ENCODE measurements around the gene G6PD. TPM values are rescaled to one million over a fixed set of nuclear protein-coding genes. Genes with fewer than 3 reads are reported as not detected.
A peak's percentile ranks its signal among the peaks of the same experiment; 100 is the strongest.
"Not testable (repeated sequence)": the region's sequence is repeated elsewhere in the genome, so short reads cannot be mapped to it uniquely, and the experiment has no call there.

The G6PD gene
- total RNA-seq, 1 donor from 2014 or later, result 72.4 TPM

DNA sequence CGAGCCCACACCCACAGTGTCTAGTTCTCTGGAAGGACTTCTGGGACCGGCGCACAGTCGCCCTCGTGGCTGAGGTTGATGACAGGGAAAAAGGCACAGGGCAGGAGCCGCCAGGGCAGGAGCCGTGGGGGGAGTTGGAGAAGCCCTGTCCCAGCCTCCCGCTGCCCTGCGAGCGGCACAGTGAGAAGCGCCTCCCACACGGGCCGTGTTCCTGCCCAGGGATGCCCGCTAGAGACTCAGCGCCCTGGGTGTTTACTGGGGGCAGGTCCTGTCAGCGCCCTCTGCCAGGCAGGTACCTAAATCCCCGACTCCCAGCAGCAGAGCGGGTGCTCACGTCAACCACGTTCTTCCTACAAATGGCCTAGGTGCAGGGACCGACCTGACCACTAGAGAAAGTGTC is 12.2 kb upstream of the G6PD start:
- DNase-seq (ENCODE audit: low spot score); H3K4me1 Mint-ChIP-seq (ENCODE audit: low read depth); H3K36me3 Mint-ChIP-seq (ENCODE audit: low read depth); H3K27me3 Mint-ChIP-seq (ENCODE audit: insufficient read depth); H3K4me3 Mint-ChIP-seq; H3K9me3 Mint-ChIP-seq; intact Hi-C loops (cut with micrococcal nuclease); H3K27ac Mint-ChIP-seq: not testable (repeated sequence)

DNA sequence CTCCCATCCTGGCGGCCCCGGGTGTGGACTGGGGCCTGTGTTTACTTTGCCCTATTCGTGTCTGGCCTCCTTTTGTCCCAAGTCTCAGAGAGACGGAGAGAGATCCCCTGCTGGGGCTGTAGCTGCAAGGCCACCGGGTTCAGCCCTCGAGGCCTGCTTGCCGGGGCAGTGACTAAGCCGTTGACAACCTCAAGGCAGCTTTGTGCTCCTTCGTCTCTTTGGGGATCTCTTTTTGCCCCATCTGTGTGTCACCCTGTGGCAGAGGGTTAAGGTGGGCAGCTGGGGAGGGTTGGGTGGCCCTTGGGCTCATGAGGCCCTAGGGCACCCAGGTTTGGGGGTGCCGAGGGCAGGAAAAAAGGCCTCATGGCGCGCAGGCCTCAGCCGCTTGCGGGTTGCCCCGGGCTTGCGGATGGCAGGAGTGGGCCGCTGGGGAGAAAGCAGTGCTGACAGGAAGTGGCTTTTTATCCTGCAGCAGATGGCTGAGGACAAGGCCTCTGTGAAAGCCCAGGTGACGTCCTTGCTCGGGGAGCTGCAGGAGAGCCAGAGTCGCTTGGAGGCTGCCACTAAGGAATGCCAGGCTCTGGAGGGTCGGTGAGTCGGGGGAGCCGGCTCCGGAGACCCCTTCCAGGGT is 11.5 kb upstream of the G6PD start:
- H3K27me3 Mint-ChIP-seq (ENCODE audit: insufficient read depth); H3K27ac Mint-ChIP-seq; H3K4me1 Mint-ChIP-seq (ENCODE audit: low read depth); H3K4me3 Mint-ChIP-seq; DNase-seq (ENCODE audit: low spot score); H3K9me3 Mint-ChIP-seq; H3K36me3 Mint-ChIP-seq (ENCODE audit: low read depth); intact Hi-C loops (cut with micrococcal nuclease): not testable (repeated sequence)

DNA sequence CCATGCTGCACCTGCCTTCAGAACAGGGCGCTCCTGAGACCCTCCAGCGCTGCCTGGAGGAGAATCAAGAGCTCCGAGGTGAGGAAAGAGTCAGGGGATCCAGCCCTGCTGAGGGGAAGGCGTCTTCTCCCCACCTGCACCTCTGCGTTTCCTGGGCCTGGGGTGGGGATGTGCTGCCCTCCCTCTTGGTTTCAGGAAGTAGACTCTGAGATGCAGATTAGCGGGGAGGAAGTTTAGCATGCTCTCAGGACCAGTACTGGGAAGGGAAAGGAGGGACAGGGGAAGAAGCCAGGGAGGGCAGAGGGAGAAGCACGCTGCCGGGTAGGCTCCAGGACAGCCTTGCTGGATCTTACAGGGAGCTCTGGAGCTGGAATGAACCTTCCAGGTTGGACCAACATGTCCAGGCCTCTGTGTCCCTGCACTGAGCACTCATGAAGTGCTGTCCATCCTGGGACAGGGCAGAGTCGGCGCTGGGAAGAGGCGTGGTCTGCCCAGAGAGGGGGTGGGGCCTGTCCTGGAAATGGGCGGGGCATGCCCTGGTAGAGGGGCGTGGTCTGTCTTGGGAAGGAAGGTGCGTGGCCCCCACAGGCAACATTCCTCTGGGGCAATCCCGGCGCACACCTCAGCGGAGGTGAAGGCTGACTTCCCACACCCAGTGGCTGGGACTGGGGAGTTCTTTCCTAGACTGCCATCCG is 5.6 kb upstream of the G6PD start:
- intact Hi-C loops (cut with micrococcal nuclease); H3K27me3 Mint-ChIP-seq (ENCODE audit: insufficient read depth); DNase-seq (ENCODE audit: low spot score); H3K9me3 Mint-ChIP-seq; H3K27ac Mint-ChIP-seq; H3K4me3 Mint-ChIP-seq: not testable (repeated sequence)
- peaks cover 24% of the 10 kb centered on the region for H3K36me3 Mint-ChIP-seq (ENCODE audit: low read depth)
- H3K4me1 Mint-ChIP-seq (ENCODE audit: low read depth), result peaks cover 19% of the 10 kb centered on the region

DNA sequence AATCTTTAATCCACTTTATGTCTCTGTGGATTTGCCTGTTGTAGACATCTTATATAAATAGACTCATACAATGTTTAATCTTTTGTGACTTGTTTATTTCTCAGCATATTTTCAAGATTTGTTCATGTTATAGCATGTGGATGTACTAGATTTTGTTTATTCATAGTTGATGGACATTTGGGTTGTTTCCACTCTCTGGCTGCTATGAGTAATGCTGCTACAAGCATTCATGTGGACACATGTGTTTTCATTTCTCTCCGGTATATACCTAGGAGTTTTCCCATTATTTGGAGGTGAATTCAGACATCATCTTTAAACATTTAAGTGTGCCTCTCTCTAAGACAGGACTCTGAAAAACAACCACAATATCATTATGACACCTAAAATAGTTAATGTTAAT is 3.1 kb upstream of the G6PD start:
- intact Hi-C loops (cut with micrococcal nuclease), result no loop called here
- Mint-ChIP-seq H3K4me1 (ENCODE audit: low read depth) (peaks cover 24% of the 10 kb centered on the region), H3K27me3 (ENCODE audit: insufficient read depth) (no peaks in the 10 kb centered on the region), H3K4me3 (peak overlapping the region; percentile 73), H3K9me3 (no peaks in the 10 kb centered on the region), H3K36me3 (ENCODE audit: low read depth) (peaks cover 24% of the 10 kb centered on the region), H3K27ac (peak overlapping the region; percentile 58)
- no peak for DNase-seq (ENCODE audit: low spot score)

DNA sequence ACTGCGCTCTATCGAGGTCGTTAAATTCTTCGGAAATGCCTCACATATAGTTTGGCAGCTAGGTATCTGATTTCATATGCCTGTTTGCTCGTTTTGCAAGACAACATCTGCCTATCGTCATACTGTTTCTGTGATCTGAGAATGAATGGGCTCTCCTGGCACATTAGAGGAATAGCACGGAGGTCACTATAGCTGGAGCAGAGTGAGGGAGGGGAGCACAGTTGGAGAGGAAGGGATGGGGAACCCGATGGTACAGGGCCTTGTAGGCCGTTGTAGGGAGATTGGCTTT is 1.3 kb upstream of the G6PD start:
- Mint-ChIP-seq H3K4me1 (ENCODE audit: low read depth) (peaks cover 28% of the 10 kb centered on the region), H3K4me3 (peak overlapping the region; percentile 96), H3K36me3 (ENCODE audit: low read depth) (peaks cover 22% of the 10 kb centered on the region), H3K9me3 (no peaks in the 10 kb centered on the region), H3K27me3 (ENCODE audit: insufficient read depth) (no peaks in the 10 kb centered on the region), H3K27ac (peak overlapping the region; percentile 98)
- DNase-seq (ENCODE audit: low spot score), result no peak
- intact Hi-C loops (cut with micrococcal nuclease), result no loop called here

DNA sequence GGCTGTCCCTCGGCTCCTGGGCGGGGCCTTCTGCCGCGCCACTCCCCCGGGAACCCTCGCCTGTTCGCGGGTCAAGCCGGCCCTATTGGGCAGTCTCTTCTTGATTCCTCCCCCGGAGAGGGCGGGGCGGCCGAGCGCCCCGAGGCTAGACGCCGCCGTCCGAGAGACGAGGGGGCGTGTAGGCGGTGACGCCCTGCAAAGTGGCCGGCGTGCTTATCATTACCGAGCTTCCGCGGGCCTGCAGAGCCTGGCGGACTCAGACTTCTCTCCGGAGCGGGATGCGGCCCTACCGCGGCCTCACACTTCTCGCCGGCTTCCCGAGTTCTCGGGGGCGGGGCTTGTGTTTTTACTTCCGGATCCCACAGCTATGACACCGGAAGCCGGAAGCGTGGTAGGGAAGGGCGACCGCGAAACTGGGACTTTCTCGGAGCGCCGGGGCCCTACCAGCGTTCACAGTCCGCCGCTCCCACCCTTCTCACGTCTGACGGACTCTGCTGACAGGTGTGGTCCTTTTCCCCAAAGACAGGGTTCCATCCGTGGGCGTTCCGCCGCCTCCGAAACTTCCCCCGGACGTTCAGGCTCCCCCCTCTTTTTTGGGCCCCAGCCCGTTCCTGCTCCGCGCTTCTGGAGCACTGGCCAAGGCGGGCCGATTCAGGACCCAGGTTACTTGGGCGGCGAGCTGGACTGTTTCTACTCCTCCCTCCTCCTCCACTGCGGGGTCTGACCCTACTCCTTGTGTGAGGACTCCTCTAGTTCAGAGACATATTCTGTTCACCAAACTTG is 790 bp upstream of the G6PD start, which contains the start of gene IKBKG:
IKBKG (plus strand) TSS at position 376 of the 783 bp plus-strand sequence. CDS start 4,383 bp downstream, outside the sequence.
- no peaks in the 10 kb centered on the region for H3K9me3 Mint-ChIP-seq
- intact Hi-C loops (cut with micrococcal nuclease), result loop anchor here (1.0 to 2.0 kb wide), 4 partner anchors 31 to 823 kb away; partner anchors contain the start of genes ABCD1, BCAP31, FAM3A and LAGE3
- no peaks in the 10 kb centered on the region for H3K27me3 Mint-ChIP-seq (ENCODE audit: insufficient read depth)
- H3K27ac Mint-ChIP-seq, result peak within 1 kb of the TSS; percentile 98
- peaks cover 33% of the 10 kb centered on the region for H3K4me1 Mint-ChIP-seq (ENCODE audit: low read depth)
- H3K4me3 Mint-ChIP-seq, result peak within 1 kb of the TSS; percentile 96
- peak; percentile 86 for DNase-seq (ENCODE audit: low spot score)
- H3K36me3 Mint-ChIP-seq (ENCODE audit: low read depth), result peaks cover 27% of the 10 kb centered on the region

DNA sequence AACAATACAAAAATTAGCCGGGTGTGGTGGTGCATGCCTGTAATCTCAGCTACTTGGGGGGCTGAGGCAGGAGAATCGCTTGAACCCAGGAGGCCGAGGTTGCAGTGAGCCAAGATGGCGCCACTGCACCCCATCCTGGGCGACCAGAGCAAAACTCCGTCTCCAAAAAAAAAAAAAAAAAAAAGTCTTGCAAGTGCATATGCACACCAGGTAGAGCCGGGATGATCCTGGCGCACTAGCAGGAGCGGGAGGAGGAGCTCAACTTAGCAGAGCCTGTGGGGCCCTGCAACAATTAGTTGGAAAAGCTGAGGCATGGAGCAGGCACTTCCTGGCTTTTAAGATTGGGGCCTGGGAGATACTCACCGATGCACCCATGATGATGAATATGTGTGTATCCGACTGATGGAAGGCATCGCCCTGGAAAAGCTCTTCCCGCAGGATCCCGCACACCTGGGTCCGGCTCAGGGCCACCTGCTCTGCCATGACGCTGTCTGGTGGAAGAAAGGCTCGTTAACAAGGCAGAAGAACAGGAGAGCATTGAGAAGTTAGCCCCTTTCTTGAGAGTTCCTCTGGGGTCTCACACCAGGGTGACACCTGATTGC is 872 bp downstream of the G6PD start:
- Mint-ChIP-seq H3K27ac (peak overlapping the region; percentile 61), H3K4me3 (peak overlapping the region; percentile 80), H3K36me3 (ENCODE audit: low read depth) (peaks cover 23% of the 10 kb centered on the region), H3K9me3 (no peaks in the 10 kb centered on the region), H3K4me1 (ENCODE audit: low read depth) (peaks cover 37% of the 10 kb centered on the region), H3K27me3 (ENCODE audit: insufficient read depth) (no peaks in the 10 kb centered on the region)
- no peak for DNase-seq (ENCODE audit: low spot score)
- intact Hi-C loops (cut with micrococcal nuclease), result loop anchor here (2.0 kb wide), 1 partner anchor 67 kb away; the partner anchor contains the start of gene LAGE3

DNA sequence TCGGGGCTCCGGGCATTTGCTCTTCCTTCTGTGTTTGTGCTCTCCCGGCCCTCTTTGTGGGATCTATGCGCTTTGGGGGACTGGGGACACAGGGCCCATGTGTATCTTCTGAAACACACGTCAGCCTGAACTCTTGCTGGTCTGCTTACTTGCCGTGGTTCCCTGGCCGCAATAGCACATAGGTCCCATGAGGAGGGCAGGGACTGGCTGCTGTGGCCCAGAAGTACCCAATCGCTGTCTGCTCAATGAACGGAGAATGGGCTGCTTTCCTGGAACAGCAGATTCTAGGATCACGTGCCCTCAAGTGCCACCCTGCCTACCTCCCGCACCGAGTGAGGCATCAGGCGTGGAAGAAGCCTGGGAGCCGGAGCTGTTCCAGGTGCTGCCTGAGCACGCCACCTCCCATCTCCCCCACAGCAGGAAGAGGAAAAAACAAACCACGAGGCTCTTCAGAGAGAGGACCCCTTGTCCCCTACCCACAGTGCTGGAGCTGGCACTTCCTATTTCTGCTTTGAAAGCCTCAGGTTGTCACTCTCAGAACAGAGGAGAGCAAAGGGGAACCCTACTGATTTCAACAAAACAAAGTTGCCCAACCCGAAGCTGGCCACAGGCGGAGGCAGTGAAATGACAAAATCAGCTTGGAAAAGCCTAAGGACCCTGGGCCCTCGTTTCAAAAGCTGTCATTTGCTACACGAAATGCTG is 3.8 kb downstream of the G6PD start:
- Mint-ChIP-seq H3K36me3 (ENCODE audit: low read depth) (peaks cover 15% of the 10 kb centered on the region), H3K27ac (peak overlapping the region; percentile 89), H3K4me3 (peak overlapping the region; percentile 71), H3K4me1 (ENCODE audit: low read depth) (peaks cover 19% of the 10 kb centered on the region), H3K27me3 (ENCODE audit: insufficient read depth) (no peaks in the 10 kb centered on the region), H3K9me3 (no peaks in the 10 kb centered on the region)
- no peak for DNase-seq (ENCODE audit: low spot score)
- intact Hi-C loops (cut with micrococcal nuclease), result no loop called here

DNA sequence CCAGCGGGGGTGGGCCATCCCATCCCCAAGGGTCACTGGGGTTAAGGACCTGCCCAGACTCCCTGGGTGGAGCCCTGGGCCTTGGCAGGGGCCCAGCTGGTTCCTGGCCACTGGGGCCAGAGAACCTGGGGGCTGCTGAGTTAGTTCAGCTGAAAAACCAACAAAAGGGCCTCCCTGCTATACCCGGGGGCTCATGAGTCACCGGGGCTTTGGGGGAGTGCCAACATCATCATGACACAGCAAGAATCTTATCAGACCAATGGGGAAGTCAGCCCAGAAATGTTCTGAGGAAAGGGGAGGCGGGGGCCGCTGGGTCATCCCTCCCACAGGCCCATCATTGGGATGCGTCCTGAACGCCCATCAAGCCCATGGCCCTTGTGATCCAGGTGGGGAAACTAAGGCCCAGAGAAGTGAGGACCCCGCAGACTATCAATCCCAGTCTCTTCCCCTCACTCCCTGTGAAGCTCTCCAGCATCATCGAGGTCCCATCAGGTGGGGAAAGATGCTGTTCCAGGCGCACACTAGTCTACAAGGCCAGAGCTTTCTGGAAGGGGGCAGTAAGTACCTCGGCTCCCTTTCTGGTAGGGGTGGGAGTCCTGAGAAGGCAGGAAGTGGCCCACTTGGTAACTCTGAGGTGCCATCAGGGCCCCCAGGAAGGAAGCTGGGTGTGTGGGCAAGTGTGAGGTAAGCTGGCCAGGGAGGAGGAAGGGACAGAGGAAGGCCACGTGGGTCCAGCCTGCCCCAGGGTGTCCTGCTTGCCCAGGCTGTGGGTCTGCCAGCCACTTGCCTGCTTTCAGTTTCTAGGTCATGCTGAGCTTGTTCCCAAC is 4.5 kb downstream of the G6PD start:
- intact Hi-C loops (cut with micrococcal nuclease), result no loop called here
- peak overlapping the region; percentile 89 for H3K27ac Mint-ChIP-seq
- H3K36me3 Mint-ChIP-seq (ENCODE audit: low read depth), result peaks cover 15% of the 10 kb centered on the region
- no peaks in the 10 kb centered on the region for H3K9me3 Mint-ChIP-seq
- peaks cover 18% of the 10 kb centered on the region for H3K4me1 Mint-ChIP-seq (ENCODE audit: low read depth)
- peak overlapping the region; percentile 71 for H3K4me3 Mint-ChIP-seq
- DNase-seq (ENCODE audit: low spot score), result no peak
- no peaks in the 10 kb centered on the region for H3K27me3 Mint-ChIP-seq (ENCODE audit: insufficient read depth)

- no peak overlapping the region for H3K27ac Mint-ChIP-seq
- H3K36me3 Mint-ChIP-seq (ENCODE audit: low read depth), result peaks cover 15% of the 10 kb centered on the region
- no peak for DNase-seq (ENCODE audit: low spot score)
- intact Hi-C loops (cut with micrococcal nuclease), result no loop called here
- no peaks in the 10 kb centered on the region for H3K9me3 Mint-ChIP-seq
- H3K4me1 Mint-ChIP-seq (ENCODE audit: low read depth), result peaks cover 18% of the 10 kb centered on the region
- no peak overlapping the region for H3K4me3 Mint-ChIP-seq
- no peaks in the 10 kb centered on the region for H3K27me3 Mint-ChIP-seq (ENCODE audit: insufficient read depth)
These were observed 5.1 kb downstream of the G6PD start for GRCh38 chrX:154541589-154541895.

DNA sequence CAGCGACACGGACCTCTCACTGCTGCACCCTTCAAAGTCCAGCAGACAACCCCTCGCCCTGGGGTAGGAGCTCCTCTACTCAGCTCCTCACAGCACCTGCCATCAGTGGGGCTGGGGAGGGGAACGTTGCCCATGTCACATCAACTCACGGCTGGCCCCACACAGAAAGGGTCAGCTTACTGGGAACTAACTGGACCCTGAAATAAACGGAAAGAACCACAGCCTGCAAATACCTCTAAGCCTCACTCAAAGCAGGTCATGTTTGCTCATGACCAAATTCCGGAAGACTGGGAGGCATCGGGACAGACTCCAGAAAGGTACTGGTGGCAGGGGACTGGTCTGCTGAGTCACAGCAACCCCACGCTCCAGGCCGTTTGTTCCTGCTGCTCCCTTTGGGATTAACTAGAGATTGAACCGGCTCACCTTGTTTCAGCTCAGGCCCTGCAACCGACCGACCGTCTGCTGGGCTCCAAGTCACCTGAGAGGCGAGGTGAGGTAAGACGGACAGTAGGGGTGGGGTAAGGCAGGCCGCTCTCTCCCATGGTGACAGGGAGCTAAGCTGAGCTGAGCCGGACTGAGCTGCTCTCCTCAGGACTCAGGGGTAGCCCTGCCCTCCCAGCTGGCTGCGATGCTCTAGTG is 5.6 kb downstream of the G6PD start:
- Mint-ChIP-seq H3K4me1 (ENCODE audit: low read depth) (peaks cover 15% of the 10 kb centered on the region), H3K9me3 (no peaks in the 10 kb centered on the region), H3K27ac (no peak overlapping the region), H3K36me3 (ENCODE audit: low read depth) (peaks cover 15% of the 10 kb centered on the region), H3K27me3 (ENCODE audit: insufficient read depth) (no peaks in the 10 kb centered on the region), H3K4me3 (no peak overlapping the region)
- no peak for DNase-seq (ENCODE audit: low spot score)
- intact Hi-C loops (cut with micrococcal nuclease), result no loop called here
